A673 (cell line): ENCODE data around the gene YIPF2. TPM values are rescaled to one million over a fixed set of nuclear protein-coding genes. Genes with fewer than 3 reads are reported as not detected.

Source experiments
- BruUV-seq: library from RNA; stranded (reverse); fragments of 400-500 nt; replicated peaks from 2 replicates; lab custom pipeline; 2021; lab: Mats Ljungman, UMichigan
- CTCF ChIA-PET: fragments of 300-600 bp; sonication (Branson Sonifier 250); formaldehyde crosslinking; loops from one replicate; lab custom pipeline; 2022; ENCODE audit warnings: antibody characterized with exemption; lab: Charles Lee
- POLR2A ChIA-PET: fragments of 300-600 bp; sonication (Branson Sonifier 250); formaldehyde crosslinking; loops from one replicate; lab custom pipeline; 2022; ENCODE audit warnings: antibody characterized with exemption; ENCODE audit not compliant: low non-redundant PET; lab: Charles Lee
- DNase-seq: peaks from one replicate; pipeline ENCODE4 v3.0.0-alpha.2; 2015; ENCODE audit warnings: low spot score
- H3K27ac ChIP-seq: fragments of 200-600 bp; sonication (generic); 2 replicates; pipeline ENCODE4 v1.5.1; 2016; ENCODE audit warnings: mixed run types, low read depth, mild to moderate bottlenecking, mixed read lengths, antibody characterized with exemption, low read length; ENCODE audit not compliant: poor library complexity, severe bottlenecking
- H3K27me3 ChIP-seq: fragments of 200-600 bp; sonication (generic); replicated peaks from 2 replicates; pipeline ENCODE4 v1.6.1; 2017; ENCODE audit warnings: mixed run types, low read depth, mild to moderate bottlenecking, mixed read lengths, antibody characterized with exemption, low read length; ENCODE audit not compliant: insufficient read depth, poor library complexity
- H3K36me3 ChIP-seq: fragments of 200-600 bp; sonication (generic); 2 replicates; pipeline ENCODE4 v1.6.1; 2016; ENCODE audit warnings: mixed run types, mild to moderate bottlenecking, mixed read lengths, antibody characterized with exemption, low read length; ENCODE audit not compliant: insufficient read depth, poor library complexity, severe bottlenecking
- H3K4me1 ChIP-seq: fragments of 200-600 bp; sonication (generic); 2 replicates; pipeline ENCODE4 v1.6.1; 2017; ENCODE audit warnings: mixed run types, mild to moderate bottlenecking, mixed read lengths, antibody characterized with exemption, low read length; ENCODE audit not compliant: insufficient read depth, poor library complexity, severe bottlenecking
- H3K4me3 ChIP-seq: fragments of 200-600 bp; sonication (generic); 2 replicates; pipeline ENCODE4 v1.5.1; 2016; ENCODE audit warnings: low read depth, mixed run types, mild to moderate bottlenecking, mixed read lengths, low read length; ENCODE audit not compliant: poor library complexity, severe bottlenecking
- H3K9me3 ChIP-seq: fragments of 200-600 bp; sonication (generic); 2 replicates; pipeline ENCODE4 v1.6.1; 2016; ENCODE audit warnings: mixed run types, low read depth, mild to moderate bottlenecking, mixed read lengths, antibody characterized with exemption, low read length; ENCODE audit not compliant: poor library complexity, severe bottlenecking
- EZH2 ChIP-seq: fragments of 200-600 bp; sonication (generic); IDR thresholded peaks from 2 replicates; pipeline ENCODE4 v1.6.1; 2017; ENCODE audit warnings: borderline replicate concordance, low read depth, mild to moderate bottlenecking, mixed read lengths, antibody characterized with exemption, low read length; ENCODE audit not compliant: poor library complexity, severe bottlenecking
- intact Hi-C: fragments of 100-400 bp; cut with micrococcal nuclease; formaldehyde crosslinking; loops from one replicate; pipeline ENCODE4 v1.10.0; 2022; ENCODE audit not compliant: unreplicated experiment
- total RNA-seq: library from RNA; stranded (reverse); gene quantifications from 2 replicates; pipeline ENCODE4 v1.2.3, GENCODE V29; 2021
- TF ChIP-seq, protein P1 (sequence below): fragments of 300-800, 200-600 bp; sonication (generic); conservative IDR thresholded peaks from 2 replicates; pipeline ENCODE4 v1.5.1; 2017; ENCODE audit warnings: low read depth, mild to moderate bottlenecking, antibody characterized with exemption, low read length, moderate library complexity, mixed read lengths

YIPF2 gene
- total RNA-seq, 1 experiment from 2014 or later, result 24.5 TPM

DNA sequence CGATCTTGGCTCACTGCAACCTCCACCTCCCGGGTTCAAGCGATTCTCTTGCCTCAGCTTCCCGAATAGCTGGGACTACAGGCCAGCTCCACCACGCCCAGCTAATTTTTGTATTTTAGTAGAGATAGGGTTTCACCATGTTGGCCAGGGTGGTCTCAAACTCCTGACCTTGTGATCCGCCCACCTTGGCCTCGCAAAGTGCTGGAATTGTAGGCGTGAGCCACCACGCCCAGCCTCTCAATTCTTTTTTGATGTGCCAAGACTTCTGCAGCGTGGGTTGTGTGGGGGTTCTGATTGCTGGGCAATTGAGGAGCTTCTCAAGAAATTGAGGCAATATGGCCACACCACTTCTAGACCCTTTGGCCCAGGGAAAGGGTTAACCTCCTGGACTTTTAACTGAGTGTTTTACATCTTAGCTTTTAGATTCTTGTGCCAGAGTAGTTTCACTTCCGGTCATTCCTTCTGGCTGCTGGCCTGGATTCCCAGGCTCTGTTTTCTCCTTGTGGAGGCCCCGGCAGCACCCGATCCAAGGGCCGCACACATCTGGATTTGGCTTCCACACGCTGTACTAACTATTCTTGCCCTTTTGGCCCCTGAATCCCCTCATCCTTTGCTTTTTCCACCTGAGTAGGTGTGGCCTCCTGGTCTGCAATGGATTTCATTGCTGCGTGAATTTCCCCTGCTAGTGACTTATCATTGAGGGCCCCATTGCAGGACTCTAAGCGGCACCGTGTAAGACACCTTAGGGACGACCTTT lies 47.1 kb upstream of the YIPF2 start:
- BruUV-seq, result no TSS peak
- Histone ChIP-seq H3K4me1 (peaks cover 5% of the 10 kb centered on the region), H3K27me3 (no peaks in the 10 kb centered on the region), H3K36me3 (no peaks in the 10 kb centered on the region), H3K4me3 (no peak overlapping the region), H3K27ac (no peak overlapping the region), H3K9me3 (no peaks in the 10 kb centered on the region)
- ChIA-PET CTCF (no interaction called here), POLR2A (no interaction called here)
- intact Hi-C loops, result no loop called here
- no peak for DNase-seq
- TF ChIP-seq EZH2, result no peak
- TF ChIP-seq, protein P1, sequence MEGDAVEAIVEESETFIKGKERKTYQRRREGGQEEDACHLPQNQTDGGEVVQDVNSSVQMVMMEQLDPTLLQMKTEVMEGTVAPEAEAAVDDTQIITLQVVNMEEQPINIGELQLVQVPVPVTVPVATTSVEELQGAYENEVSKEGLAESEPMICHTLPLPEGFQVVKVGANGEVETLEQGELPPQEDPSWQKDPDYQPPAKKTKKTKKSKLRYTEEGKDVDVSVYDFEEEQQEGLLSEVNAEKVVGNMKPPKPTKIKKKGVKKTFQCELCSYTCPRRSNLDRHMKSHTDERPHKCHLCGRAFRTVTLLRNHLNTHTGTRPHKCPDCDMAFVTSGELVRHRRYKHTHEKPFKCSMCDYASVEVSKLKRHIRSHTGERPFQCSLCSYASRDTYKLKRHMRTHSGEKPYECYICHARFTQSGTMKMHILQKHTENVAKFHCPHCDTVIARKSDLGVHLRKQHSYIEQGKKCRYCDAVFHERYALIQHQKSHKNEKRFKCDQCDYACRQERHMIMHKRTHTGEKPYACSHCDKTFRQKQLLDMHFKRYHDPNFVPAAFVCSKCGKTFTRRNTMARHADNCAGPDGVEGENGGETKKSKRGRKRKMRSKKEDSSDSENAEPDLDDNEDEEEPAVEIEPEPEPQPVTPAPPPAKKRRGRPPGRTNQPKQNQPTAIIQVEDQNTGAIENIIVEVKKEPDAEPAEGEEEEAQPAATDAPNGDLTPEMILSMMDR, result no peak

DNA sequence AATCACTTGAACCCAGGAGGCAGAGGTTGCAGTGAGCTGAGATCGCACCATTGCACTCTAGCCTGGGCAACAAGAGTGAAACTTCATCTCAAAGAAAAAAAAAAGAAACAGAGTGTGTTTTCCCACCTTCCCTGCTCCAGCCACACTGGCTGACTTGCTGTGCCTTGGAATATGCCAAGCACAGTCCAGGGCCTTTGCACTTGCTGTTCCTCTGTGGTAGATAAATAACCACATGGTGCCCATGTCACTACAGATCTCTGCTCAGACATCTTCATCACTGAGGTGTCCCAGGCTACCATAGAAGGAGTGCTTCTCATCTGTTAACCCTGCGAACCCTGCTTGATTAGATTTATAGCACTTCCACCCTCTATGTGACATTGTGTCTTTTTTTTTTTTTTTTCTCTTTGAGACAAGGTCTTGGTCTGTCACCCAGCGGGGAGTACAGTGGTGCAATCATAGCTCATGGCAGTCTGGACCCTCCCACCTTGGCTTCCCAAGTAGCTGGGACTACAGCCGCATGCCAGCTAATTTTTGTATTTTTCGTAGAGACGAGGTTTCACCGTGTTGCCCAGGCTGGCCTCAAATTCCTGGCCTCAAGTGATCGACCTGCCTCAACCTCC lies 42.8 kb upstream of the YIPF2 start:
- CTCF ChIA-PET, result interaction anchor here (0.6 kb wide), 1 partner anchor 30 kb away, joined by 3 read pairs; no protein-coding TSS in a partner anchor
- POLR2A ChIA-PET, result no interaction called here
- TF ChIP-seq, protein P1, result no peak
- TF ChIP-seq EZH2, result no peak
- Histone ChIP-seq H3K4me3 (no peak overlapping the region), H3K27me3 (no peaks in the 10 kb centered on the region), H3K36me3 (no peaks in the 10 kb centered on the region), H3K4me1 (no peaks in the 10 kb centered on the region), H3K27ac (no peak overlapping the region), H3K9me3 (no peaks in the 10 kb centered on the region)
- intact Hi-C loops, result no loop called here
- no TSS peak for BruUV-seq
- DNase-seq, result no peak

DNA sequence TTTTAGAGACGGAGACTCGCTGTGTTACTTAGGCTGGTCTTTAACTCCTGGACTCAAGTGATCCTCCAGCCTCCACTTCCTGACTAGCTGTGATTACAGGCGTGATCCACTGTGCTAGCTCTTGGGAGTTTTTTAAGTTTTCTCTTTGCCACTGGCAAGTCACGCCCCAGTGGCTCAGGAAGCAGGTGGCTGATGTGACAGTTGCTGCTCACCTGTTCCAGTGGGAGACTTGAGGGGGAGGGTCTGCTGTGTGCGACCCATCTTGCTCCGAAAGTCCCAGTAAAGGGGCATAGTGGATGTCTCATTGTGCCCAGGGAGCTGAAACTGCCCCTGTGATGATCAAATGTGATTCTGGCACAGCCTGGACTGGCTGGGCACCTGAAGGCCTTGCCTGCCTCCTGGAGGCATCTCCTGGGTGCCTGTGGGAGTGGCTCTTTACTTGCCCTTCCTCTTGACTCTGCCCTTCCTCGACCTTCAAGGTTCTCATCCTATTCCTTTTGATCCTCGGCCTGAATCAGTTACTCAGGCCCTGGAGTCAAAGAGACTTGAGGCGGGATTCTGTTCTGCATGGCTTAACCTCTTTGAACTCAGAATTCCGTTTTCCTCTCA lies 40.2 kb upstream of the YIPF2 start:
- no peaks in the 10 kb centered on the region for H3K27me3 ChIP-seq
- ChIA-PET POLR2A (no interaction called here), CTCF (no interaction called here)
- DNase-seq, result no peak
- no TSS peak for BruUV-seq
- no peak overlapping the region for H3K27ac ChIP-seq
- peaks cover 3% of the 10 kb centered on the region for H3K4me1 ChIP-seq
- intact Hi-C loops, result no loop called here
- TF ChIP-seq EZH2, result no peak
- TF ChIP-seq, protein P1, result no peak
- no peak overlapping the region for H3K4me3 ChIP-seq
- H3K36me3 ChIP-seq, result peaks cover 6% of the 10 kb centered on the region
- no peaks in the 10 kb centered on the region for H3K9me3 ChIP-seq
